HG03159 (cell line): ENCODE data around the gene ELFN1.

Source experiments
- ATAC-seq: cut with Tn5 transposase; IDR thresholded peaks from one replicate; pipeline ENCODE4 v1.9.1; 2021; ENCODE audit warnings: mild to moderate bottlenecking, moderate library complexity; ENCODE audit not compliant: unreplicated experiment

The ELFN1 gene

DNA sequence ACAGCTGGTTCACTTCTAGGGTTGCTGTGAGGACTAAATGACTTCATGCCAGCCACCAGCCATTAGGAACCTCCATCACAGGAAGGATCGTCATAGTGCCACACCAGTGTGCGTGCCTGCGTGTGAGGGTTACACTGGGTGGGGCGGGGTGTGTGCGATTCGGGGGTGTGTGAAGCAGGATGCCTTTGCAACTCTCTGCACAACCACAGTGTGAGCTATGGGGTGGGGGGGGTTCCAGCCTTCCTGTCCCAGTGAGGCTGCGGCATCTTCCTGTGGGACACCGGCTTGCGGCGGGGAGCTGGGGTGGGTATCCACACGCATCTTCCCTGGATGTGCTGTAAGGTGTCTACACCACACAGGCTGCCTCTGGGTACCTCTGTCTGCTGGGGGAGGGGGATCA is 6.9 kb upstream of the ELFN1 start:
- no peak for ATAC-seq

DNA sequence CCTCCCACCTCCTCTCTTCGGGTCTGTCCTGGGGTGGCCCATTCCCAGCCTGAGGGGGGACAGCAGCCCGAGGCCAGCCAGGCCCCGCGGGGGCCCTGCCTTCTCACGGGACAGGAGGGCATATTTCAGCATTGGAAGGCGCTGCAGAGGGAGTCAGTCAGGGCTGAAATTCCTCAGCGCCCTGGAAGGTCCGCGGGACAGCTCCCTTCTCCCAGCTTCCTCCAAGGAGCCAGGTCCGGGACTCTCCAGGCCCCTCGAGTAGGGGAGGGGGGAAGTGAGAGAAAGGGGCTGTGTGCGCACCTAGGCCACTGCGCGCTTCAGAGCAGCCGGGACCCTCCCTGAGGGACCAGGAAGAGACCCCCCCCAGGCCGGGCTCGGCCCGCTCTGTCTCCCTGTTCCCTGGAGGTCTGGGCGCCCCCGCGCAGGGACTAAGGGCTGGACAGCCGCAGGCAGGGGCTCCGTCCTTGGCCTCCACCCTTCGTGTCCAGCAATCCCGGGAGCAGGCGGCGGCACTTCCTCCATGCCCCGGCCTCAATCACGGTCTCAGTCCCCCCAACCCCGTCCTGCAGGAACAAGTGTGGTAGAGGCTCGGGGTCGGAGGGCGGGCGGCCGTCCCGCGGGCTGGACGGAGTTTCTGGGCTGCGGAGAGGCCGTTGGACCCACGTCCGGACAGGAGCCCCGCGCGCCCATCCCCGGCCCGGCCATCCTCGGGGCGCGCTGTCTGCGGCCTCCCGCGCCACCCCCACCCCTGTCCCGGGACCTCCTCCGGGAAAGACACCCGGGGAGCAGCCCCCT is 6.0 kb upstream of the ELFN1 start:
- ATAC-seq: no peak

DNA sequence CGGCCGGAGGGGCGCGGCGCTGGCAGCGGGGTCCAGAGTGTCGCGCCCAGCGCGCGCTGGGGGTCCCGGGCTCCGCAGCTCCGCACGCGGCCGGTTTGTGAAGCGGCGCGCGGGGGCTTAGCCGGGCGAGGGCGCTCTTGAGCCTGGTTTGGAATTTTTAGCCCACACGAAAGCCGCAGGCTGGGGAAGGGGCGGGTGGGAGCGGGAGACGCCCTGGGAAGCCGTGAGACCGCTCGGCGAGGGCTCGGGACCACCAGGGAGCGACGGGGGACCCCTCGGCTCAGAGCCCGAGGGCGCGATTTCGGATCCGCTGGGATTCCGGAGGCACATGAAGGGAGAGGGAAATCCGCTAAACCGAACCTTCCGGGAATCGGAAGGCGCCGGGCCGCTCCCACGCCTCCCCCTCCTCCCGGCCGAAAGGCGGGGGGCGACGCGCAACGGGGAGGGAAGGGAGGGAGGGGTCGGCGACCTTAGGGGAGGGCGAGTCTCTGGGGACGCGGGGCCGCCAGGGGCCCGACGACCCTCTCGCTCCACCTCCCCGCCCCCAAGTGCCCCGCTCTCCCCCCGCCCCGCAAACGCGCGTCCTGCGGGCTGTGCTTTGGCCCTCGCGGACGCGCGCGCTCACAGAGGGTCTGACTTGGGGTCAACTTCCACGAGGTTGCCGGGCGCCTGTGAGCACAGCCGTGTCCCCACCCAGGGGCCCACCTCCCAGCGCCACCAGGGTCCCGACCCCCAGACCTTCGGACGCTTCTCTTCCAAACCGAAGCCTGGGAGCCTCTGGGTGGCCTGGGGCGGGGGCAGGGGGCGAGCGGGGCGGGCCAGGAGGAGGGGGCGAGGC is 5.1 kb upstream of the ELFN1 start:
- ATAC-seq: no peak

DNA sequence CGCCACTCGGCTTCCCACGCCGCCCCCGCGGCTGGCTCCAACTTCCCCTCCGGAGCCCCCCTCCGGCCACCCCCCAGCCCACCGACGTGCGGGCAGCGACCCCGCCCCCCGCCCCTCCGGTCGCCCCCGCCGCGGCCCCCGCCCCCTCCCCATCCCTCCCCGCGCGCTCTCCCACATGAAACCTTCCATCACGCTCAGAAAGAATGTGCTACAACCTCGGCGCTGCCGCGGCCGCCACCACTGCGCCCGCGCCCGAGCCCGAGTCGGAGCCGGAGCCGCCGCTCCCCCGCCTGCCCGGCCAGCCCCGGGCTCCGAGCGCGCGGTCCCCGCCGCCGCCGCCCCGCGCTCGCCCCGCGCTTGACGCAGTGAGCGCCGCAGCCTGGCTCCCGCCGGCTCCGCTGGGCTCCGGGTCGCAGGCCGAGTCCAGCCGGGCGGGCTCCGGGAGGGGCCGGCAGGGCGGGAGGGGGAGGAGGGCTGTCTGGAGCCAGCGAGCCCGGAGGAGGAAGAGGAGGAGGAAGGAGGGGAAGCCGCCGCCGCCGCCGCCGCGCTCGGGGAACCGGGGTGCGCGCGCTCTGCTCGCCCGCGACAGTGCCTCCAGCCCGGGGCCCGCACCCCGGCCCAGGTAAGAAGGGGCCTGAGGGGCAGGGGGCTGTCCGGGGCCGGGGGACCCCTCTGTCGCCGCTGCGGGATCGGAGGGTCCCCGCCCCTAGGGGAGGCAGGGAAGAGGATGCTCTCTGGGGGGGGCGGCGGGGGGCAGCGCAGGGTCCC is 4.3 kb upstream of the ELFN1 start:
- ATAC-seq: no peak

DNA sequence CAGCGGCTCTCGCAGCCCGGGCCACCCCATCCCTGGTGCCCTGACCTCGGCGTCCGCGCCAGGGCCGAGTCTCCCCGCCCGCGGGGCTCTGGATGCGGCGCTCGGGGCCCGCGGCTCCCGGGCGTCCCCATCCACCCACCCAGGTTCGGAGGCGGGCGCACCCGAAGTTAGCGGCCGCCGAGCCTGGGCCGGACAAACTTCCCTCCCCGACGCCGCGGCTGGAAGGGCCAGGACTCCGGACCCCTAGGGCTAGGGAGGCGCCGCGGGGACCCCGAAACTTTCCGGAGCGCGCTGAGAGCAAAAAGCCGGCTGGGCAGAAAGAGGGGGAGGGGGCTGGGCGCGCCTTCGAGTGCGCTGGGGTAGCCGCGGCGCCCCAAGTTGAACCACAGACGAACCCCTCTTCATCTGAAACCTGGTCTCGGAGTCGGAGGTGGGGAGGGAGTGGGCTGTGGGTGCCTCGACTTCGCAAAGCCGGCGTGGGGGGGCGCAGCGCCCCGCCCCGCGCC is 3.7 kb upstream of the ELFN1 start:
- no peak for ATAC-seq

DNA sequence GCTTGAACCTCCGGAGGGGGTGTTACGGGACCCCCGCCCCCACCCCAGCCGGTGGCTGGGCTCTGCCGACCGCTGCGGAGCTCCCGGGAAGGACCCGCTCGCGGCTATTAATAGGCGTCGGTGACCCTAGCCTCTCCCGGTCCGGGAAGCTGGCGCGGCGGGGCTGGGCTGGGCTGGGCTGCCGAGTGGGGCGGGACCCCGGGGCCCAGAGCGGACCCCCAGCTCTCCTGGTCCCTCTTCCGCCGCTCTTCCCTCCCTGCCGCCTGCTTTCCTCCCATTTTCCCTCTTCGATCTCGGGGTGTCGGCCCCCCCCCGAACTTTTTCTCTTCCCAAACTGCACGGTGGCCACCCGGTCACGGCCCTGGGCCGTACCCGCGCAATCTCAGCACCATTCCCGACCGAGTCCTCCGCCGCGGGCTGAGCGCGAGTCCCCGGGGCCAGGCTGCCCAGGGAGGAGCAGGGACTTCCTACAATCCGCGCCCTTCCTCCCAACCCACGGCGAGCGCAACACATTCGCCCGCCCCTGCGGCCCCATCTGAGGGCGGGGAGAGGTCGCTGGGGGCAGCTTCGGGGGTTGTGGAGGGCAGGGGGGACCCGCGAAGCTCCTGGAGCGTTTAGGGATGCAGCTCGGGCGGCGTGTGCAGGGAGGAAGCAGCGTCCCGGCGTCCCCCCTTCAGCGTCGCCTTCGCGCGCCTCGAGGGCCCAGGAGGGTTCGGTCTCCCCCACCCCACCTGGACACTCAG is 3.1 kb upstream of the ELFN1 start:
- ATAC-seq: no peak

DNA sequence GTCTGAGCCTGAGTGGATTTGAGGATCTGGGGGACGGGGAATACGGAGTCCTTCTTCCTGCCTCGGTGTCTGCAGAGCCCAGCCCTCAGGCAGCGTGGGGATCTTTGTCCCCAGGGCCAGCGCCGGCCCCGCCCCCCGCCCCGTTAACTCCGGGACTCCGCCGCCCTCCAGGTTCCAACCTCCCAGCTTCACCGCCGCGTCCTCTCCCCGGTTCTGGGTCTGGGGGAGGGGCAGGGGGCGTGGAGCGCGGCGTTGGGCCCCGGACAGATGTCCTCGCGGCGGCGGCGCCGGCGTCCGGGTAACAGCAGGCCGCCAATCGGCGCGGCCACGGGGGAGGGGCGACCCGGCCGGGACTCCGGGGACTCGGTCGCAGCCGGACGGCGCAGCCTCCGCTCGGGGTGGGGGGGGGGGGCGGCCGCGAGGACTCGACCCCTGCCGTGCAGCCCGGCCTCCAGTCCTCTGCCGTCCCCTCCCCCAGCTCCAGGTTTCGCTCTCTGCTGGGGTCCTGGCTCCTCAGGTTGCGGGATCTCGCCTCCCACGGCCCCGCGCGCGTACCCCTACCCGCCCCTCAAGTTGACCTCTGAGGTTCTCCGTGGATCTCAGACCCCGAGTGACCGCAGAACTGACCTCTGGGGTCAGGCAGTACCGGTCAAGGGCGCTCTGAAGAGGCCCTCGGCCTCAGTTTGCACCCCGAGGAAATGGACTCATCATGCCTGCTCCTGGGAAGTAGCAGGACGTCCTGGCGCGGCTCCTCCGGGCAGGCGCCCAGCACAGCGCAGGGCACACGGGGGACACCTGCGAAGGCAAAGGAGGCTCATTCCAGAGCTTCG is 2.3 kb upstream of the ELFN1 start:
- ATAC-seq: no peak

DNA sequence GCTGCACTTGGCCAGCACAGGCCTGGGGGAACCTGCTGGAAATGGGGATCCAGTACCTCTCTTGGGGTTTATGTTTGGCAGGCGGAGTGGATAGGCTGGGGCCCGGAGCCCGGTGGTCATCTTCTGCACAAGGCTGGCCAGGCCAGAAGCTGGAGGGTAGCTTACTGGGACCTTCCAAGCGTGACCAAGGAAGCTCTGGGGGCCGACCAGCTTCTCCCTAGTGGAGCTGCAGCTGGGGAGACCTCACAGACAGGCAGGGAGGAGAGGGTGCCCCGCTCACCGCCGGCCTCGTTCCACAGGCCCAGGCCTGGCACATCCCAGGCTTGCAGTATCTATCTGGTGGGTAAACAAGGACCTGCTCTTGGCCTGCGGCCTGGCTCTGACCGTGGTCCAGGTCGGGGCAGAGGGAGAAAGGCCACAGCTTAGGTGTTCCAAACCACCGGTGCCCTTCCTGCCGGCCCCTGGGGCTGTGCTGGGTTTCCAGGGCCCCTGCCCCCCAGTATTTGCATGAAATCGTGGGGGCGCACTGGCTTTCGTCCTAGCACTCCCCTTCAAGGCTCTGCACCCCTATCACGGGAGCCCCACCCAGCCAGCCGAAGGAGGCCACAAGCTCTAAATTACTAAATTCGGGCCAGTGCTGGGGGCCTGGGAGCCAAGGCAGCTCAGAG is 1.5 kb upstream of the ELFN1 start:
- no peak for ATAC-seq

DNA sequence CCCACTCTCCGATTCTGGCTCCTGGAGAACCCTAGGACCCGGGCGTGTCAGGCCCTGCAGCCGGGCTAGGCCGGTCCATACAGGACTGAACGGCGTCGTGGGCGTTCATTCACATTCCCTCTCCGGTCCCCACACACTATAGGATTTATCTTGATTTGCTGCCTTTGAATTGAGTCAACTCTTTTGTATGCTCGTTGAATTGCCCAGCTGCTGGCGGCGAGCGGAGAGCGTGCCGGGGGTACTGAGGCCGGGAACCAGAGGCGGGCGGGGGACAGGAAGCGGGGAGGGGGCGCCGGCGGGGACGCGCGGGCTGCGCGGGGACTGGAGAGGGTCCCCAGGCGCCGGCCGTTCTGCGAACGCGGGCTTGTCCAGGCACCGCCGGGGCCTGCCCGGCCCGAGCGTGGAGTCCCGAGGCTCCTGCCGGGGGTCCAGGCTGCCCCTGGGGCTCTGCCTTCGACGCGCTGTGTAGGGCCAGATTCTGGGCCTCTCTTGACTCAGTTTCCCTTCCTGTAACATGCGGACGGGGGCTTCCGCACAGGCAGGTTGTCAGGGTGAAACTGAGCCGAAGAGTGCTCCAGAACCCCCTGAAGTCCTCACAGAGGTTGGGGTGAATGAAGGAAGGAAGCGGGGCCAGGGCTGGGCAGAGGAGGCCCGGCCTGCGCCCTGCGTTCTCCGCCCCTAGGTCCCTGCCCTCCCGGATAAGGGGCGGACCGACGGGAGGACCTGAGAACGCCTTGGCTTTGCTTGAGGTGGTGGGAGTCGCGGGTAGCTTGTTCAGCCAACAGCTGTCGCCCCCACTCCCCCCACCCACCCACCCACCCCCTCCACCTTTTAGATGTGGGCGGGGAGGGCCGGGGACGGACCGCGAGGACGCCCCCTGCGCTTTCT is 769 bp upstream of the ELFN1 start:
- ATAC-seq: no peak

DNA sequence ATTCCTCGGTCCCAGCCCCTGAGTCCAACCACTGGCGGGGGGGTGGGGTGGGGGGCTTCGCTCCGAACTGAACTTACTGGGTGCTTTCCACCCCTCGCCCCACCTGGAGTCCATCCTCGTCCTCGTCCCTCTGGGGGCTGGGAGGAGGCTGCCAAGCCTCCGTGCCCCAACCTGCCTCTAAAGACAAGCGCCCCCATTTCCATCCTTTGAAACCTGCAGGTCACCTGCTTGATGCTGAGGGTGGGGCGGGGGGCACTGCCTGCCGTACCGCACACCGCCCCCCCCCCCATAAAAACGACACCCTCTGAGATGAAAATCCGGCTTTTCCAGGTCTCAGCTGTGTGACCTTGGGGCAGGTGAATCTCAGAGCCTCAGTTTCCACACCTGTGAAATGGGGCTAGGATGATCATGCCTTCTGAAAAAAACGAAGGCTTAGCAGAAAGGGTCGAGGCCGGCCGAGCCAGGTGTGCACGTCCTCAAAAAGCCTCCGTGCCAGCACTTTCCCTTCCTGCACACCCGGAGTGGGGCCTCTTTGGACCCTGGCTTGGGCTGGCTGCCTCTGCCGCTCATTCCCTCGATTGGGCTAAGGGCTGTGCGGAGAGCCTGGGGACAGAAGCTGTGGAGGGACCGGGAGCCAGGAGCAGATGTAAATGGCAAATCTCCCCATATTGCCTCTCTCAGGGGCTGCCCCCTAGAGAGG is 967 bp downstream of the ELFN1 start:
- no peak for ATAC-seq

DNA sequence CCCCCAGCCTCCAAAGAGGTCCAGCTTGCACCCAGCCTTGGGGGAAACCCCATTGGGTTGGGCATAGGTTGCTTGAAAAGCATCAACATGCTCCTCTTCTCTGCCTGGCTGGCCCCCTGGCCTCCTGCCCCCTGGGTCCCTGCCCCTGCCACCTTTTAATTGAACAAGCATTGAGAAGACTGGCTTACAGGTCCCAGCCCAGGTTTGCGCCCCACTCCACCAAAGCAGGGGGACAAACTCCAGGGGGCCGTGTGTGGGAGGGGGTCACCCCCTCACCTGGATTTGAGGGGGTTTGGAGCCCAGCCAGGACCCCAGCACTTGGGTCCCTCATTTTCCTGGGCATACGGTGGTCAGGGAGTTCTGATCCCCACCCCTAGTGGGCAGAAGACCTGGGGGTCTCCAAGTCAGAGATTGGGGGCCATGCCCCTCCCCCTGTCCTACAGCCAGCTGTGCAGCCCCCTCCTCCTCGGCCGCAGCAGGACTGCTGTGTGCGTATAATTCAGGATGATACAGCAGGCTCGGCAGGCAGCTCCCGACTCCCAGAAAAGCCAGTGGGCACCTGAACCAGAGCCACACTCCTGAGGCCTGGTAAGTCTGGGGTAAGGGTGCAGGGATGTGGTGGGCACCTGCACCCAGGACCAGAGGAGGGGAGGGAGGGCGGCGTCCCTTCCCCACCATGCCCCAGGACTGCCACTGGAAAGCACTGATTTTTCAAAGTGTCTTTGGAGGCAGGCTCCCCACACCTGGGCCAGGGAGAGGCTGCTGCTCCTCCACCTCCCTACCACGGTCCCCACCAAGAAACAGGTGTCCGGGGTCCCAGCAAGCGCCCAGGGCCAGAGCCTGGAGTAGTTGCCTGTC is 1.7 kb downstream of the ELFN1 start:
- ATAC-seq: no peak

DNA sequence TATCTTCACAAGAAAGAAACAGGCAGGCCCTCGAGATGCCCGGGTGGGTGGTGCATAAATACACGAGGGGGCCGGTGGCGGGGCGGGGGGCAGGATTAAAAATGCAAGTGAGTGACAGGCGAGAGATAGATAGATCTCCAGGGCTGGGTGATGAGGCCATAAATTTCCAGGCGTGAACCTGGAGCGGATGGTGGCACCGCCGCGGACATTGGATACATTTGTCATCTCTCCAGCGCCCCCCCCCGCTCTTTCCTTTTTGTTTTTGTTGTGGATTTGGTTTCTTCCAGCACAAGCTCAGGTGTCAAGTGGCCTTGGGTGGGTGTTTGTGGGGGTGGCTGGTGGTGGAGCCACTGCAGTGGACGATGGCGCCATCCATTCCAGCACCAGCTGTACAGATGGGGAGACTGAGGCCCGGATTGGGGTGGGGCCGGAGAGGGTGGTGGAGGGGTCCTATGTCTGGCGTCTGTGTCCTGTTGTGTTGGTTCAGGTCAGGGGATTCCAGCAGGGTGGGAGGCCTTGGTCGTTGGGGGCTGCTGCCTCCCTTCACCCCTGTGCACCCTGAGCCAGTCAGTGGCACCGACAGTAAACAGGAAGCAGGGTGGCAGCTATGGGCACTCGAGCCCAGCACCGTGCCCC is 2.9 kb downstream of the ELFN1 start:
- ATAC-seq: no peak

DNA sequence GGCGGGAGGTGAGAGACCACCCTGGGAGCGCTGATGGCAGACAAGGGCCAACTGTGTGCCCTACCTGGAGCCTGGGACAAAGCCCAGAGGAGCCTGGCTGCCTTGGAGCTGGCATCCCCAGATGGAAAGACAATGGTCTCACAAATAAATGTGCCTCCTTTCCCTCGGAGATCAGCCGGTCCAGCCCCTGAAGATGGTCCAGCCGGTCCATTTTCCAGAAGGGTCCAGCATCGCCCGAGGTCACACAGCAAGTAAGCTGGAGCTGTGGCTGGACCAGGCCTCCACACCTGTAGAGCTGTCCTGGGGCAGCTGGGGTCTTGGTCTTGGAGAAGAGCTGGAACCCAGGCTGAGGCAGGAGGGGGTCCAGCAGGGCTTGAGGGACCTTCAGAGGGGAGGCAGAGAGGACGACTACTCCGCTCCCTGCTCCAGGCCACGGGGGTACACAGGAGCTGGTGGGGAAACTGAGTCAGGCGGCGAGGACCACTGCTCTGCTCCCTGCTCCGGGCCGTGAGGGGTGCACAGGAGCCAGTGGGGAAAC is 3.6 kb downstream of the ELFN1 start:
- no peak for ATAC-seq

DNA sequence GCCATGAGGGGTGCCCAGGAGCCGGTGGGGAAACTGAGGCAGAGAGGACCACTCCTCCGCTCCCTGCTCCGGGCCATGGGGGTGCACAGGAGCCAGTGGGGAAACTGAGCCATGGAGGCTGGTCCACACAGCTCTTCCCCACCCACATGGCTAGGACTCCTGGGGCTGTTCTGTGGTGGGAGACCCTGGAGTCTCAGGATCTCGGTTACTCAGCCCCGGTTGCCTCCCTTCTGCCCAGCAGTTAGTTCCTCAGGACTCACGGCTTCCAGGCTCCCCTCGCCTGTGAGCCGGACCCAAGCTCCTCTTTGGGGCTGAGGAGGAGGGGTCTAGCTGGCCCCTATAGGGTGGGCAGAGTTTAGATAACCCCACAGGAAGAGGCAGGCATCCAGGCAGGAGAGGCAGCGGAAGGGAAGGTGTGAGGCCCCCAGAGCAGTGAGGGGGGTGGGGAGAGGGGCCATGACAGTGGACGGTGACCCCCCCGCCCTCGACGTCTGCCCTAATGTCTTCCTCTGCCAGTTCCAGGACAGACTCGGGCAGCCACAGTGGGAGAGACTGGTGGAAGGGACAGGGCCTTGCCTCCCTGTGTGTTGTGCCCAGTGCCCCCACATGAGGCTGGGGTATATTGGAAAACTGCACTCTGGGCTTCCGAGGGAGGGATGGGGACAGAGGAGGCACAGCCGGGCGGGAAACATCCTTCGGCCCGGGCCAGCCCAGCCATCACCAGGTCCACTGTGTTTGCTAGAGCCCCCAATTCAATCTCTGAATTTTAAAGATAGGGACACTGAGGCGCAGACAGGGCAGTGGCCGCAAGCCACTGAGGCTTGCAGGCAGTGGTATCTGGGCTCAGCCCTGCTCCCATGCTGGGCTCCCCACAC is 4.3 kb downstream of the ELFN1 start:
- ATAC-seq: no peak
